Measurements from ENCODE around the gene ANO8.

ANO8 gene

DNA sequence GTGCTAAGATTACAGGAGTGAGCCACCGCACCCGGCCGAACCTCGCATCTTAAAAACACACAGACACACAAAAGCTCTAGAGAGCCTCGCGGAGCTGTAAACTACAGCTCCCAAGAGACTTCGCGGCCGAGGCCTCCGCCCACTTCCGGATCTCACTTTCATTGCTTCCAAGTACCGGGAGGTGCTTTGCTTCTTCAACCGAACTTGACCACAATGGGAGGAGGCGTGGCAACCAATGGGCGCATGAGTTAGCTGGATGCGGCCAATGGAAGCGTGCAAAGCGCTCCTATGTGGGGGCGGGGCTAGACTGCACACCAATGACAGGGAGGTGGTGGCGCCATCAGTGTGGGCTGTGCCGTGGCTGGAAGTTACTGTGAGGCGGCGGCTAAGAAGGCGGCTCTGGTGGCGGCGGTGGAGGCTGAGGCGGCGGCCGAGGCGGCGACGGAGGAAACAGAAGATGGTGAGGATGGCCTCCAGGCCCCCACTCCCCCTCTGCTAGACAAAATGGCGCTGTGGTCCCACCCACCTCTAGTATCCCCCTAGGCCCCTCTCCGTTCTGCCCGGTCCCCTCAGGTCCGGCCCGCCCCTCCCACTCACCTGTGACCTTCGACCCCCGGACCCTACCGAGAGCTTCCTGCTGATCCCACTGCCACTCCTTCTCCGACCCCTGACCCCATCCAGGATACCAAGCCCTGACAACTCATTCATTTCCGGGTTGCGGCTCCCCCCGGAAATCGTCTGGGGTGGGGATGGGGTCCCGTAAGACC lies 25.3 kb downstream of the ANO8 start, which contains the start of gene DDA1:
TSS of gene DDA1 (plus strand) at position 366 of the 767 bp plus-strand sequence. CDS start at position 458, 92 bp downstream.
- TF ChIP-seq EZH2phosphoT487 (conservative IDR thresholded peaks at IDR 0.05; ENCODE audit: low read length) = no peak
- TF ChIP-seq, protein P1, sequence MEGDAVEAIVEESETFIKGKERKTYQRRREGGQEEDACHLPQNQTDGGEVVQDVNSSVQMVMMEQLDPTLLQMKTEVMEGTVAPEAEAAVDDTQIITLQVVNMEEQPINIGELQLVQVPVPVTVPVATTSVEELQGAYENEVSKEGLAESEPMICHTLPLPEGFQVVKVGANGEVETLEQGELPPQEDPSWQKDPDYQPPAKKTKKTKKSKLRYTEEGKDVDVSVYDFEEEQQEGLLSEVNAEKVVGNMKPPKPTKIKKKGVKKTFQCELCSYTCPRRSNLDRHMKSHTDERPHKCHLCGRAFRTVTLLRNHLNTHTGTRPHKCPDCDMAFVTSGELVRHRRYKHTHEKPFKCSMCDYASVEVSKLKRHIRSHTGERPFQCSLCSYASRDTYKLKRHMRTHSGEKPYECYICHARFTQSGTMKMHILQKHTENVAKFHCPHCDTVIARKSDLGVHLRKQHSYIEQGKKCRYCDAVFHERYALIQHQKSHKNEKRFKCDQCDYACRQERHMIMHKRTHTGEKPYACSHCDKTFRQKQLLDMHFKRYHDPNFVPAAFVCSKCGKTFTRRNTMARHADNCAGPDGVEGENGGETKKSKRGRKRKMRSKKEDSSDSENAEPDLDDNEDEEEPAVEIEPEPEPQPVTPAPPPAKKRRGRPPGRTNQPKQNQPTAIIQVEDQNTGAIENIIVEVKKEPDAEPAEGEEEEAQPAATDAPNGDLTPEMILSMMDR (IDR thresholded peaks at IDR 0.05; ENCODE audit: insufficient read depth, low read length, poor library complexity, severe bottlenecking) = no peak
- peak within 1 kb of the TSS; percentile 86 for H3K4me2 ChIP-seq (ENCODE audit: low read depth, low read length, poor library complexity, severe bottlenecking)
- peak within 1 kb of the TSS; percentile 97 for H3K9ac ChIP-seq (ENCODE audit: low read length)
- H3K27ac ChIP-seq (ENCODE audit: low read depth, low read length) = peak within 1 kb of the TSS; percentile 48
- no peaks in the 10 kb centered on the region for H3K9me3 ChIP-seq (ENCODE audit: insufficient read depth, low read length)
- no peaks in the 10 kb centered on the region for H4K20me1 ChIP-seq (ENCODE audit: low read depth, low read length)
- H3K36me3 ChIP-seq (ENCODE audit: low read length) = no peaks in the 10 kb centered on the region
- H3K4me3 ChIP-seq (ENCODE audit: insufficient read depth, low read length, poor library complexity, severe bottlenecking) = peak within 1 kb of the TSS; percentile 99
- H3K9me2 ChIP-seq (replicated peaks; ENCODE audit: insufficient read depth, low read length) = no peaks in the 10 kb centered on the region
- no peaks in the 10 kb centered on the region for H3K27me3 ChIP-seq (ENCODE audit: low read length)
- H2AFZ ChIP-seq (ENCODE audit: low read depth, low read length, severe bottlenecking) = no peak within 1 kb of the TSS
- H3K79me2 ChIP-seq (ENCODE audit: insufficient read depth, low read length) = peaks cover 42% of the 10 kb centered on the region
- peaks cover 8% of the 10 kb centered on the region; the same call in 1 of the 2 replicates for H3F3A ChIP-seq (ENCODE audit: insufficient read depth)

DNA sequence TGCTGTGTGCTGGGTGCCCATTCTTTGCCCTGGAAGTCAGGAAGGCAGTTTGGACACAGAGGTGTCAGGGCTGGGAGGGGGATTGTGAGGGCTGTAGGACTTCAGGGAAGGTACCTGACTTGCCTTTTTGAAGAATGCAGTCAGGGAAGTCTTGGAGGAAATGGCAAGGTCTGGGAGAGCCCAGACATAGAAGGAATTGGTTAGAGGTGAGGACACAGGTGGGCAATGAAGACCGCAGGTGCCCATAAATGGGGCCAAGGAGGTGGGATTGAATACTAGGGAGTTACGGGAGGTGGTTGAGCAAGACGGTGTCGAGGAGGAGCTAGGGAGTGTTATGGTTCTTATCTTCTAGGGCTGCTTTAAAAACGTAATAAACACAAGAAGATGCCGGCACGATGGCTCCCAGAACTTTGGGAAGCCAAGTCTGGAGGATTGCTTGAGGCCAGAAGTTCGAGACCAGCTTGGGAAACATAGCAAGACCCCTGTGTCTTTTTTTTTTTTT lies 26.7 kb downstream of the ANO8 start:
- Histone ChIP-seq H2AFZ (ENCODE audit: low read depth, low read length, severe bottlenecking) (no peak overlapping the region), H3F3A (ENCODE audit: insufficient read depth) (peaks cover 16% of the 10 kb centered on the region), H3K36me3 (ENCODE audit: low read length) (no peaks in the 10 kb centered on the region), H3K79me2 (ENCODE audit: insufficient read depth, low read length) (peaks cover 42% of the 10 kb centered on the region), H3K27ac (ENCODE audit: low read depth, low read length) (no peak overlapping the region), H3K9ac (ENCODE audit: low read length) (no peak overlapping the region), H4K20me1 (ENCODE audit: low read depth, low read length) (no peaks in the 10 kb centered on the region), H3K9me3 (ENCODE audit: insufficient read depth, low read length) (no peaks in the 10 kb centered on the region), H3K9me2 (replicated peaks; ENCODE audit: insufficient read depth, low read length) (no peaks in the 10 kb centered on the region), H3K27me3 (ENCODE audit: low read length) (no peaks in the 10 kb centered on the region), H3K4me3 (ENCODE audit: insufficient read depth, low read length, poor library complexity, severe bottlenecking) (no peak overlapping the region), H3K4me2 (ENCODE audit: low read depth, low read length, poor library complexity, severe bottlenecking) (no peak overlapping the region)
- TF ChIP-seq EZH2phosphoT487 (conservative IDR thresholded peaks at IDR 0.05; ENCODE audit: low read length) = no peak
- TF ChIP-seq, protein P1 (IDR thresholded peaks at IDR 0.05; ENCODE audit: insufficient read depth, low read length, poor library complexity, severe bottlenecking) = no peak

DNA sequence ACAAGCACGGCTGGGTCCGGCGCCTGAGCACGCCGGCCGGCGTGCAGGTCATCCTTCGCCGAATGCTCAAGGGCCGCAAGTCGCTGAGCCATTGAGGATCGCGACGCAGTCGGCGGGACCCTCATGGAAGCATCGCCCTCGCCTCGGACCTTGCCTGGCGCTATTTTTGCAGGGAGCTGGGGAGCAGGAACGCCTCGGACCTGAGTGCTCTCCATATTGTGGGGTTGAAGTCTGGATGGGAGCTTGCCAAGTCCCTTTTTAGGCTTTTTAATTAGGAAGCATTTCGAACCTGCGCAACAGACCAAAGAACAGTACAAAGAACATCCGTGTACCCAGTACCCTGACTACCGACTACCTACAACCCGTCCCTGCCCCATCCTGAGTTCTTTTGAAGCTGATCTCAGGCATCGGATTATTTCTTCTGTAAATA lies 28.4 kb downstream of the ANO8 start:
- H2AFZ ChIP-seq (ENCODE audit: low read depth, low read length, severe bottlenecking) = peak overlapping the region; percentile 57
- TF ChIP-seq, protein P1 (IDR thresholded peaks at IDR 0.05; ENCODE audit: insufficient read depth, low read length, poor library complexity, severe bottlenecking) = no peak
- TF ChIP-seq EZH2phosphoT487 (conservative IDR thresholded peaks at IDR 0.05; ENCODE audit: low read length) = no peak

More for the DNA sequence above, 28.4 kb downstream of the ANO8 start:
- H3K4me3 ChIP-seq (ENCODE audit: insufficient read depth, low read length, poor library complexity, severe bottlenecking) = peak overlapping the region; percentile 91
- peaks cover 27% of the 10 kb centered on the region for H3K79me2 ChIP-seq (ENCODE audit: insufficient read depth, low read length)
- no peaks in the 10 kb centered on the region for H4K20me1 ChIP-seq (ENCODE audit: low read depth, low read length)
- no peaks in the 10 kb centered on the region for H3K9me3 ChIP-seq (ENCODE audit: insufficient read depth, low read length)
- H3K9ac ChIP-seq (ENCODE audit: low read length) = peak overlapping the region; percentile 87
- no peaks in the 10 kb centered on the region for H3K9me2 ChIP-seq (replicated peaks; ENCODE audit: insufficient read depth, low read length)
- peak overlapping the region; percentile 100 for H3K4me2 ChIP-seq (ENCODE audit: low read depth, low read length, poor library complexity, severe bottlenecking)
- peaks cover 25% of the 10 kb centered on the region for H3F3A ChIP-seq (ENCODE audit: insufficient read depth)
- H3K27me3 ChIP-seq (ENCODE audit: low read length) = no peaks in the 10 kb centered on the region
- no peaks in the 10 kb centered on the region for H3K36me3 ChIP-seq (ENCODE audit: low read length)
- peak overlapping the region; percentile 87 for H3K27ac ChIP-seq (ENCODE audit: low read depth, low read length)

Measured in SU-DHL-6 (cell line).